ENCODE measurements around the gene ANKRD33B.

The ANKRD33B gene

GRCh38 chr5:10653751-10654400, 90.0 kb downstream of the ANKRD33B start:
- 88 to 90% methylated on average over 9 to 11 of the region's 12 CpGs for WGBS, 2 experiments (ENCODE audit: insufficient coverage in 2 of 2)
- no peak overlapping the region for H3K27ac ChIP-seq (ENCODE audit: low read depth, low read length, severe bottlenecking)
- H3K4me3 ChIP-seq (ENCODE audit: extremely low read depth, insufficient read depth, low read length, poor library complexity, severe bottlenecking), result no peak overlapping the region
- H3K4me1 ChIP-seq (ENCODE audit: control insufficient read depth, insufficient read depth, low read length, poor library complexity, severe bottlenecking), result no peaks in the 10 kb centered on the region
- H3K36me3 ChIP-seq (ENCODE audit: control insufficient read depth, insufficient read depth, low read length), result peaks cover 32% of the 10 kb centered on the region
- H3K9me3 ChIP-seq (ENCODE audit: control insufficient read depth, low read length), result no peaks in the 10 kb centered on the region

GRCh38 chr5:10654566-10654965, 90.7 kb downstream of the ANKRD33B start:
- Histone ChIP-seq H3K4me1 (ENCODE audit: control insufficient read depth, insufficient read depth, low read length, poor library complexity, severe bottlenecking) (no peaks in the 10 kb centered on the region), H3K9me3 (ENCODE audit: control insufficient read depth, low read length) (no peaks in the 10 kb centered on the region)
- 94 to 97% methylated on average over 9 to 10 of the region's 13 CpGs for WGBS, 2 experiments (ENCODE audit: insufficient coverage in 2 of 2)

GRCh38 chr5:10655161-10655971, 91.5 kb downstream of the ANKRD33B start:
- WGBS, 2 experiments (ENCODE audit: insufficient coverage in 2 of 2), result 86 to 87% methylated on average over 28 to 29 of the region's 29 CpGs
- Histone ChIP-seq H3K27ac (ENCODE audit: low read depth, low read length, severe bottlenecking) (no peak overlapping the region), H3K9me3 (ENCODE audit: control insufficient read depth, low read length) (no peaks in the 10 kb centered on the region), H3K4me3 (ENCODE audit: extremely low read depth, insufficient read depth, low read length, poor library complexity, severe bottlenecking) (no peak overlapping the region), H3K4me1 (ENCODE audit: control insufficient read depth, insufficient read depth, low read length, poor library complexity, severe bottlenecking) (no peaks in the 10 kb centered on the region), H3K36me3 (ENCODE audit: control insufficient read depth, insufficient read depth, low read length) (peaks cover 30% of the 10 kb centered on the region)

More at GRCh38 chr5:10654566-10654965, 90.7 kb downstream of the ANKRD33B start:
- Histone ChIP-seq H3K4me3 (ENCODE audit: extremely low read depth, insufficient read depth, low read length, poor library complexity, severe bottlenecking) (no peak overlapping the region), H3K27ac (ENCODE audit: low read depth, low read length, severe bottlenecking) (no peak overlapping the region), H3K36me3 (ENCODE audit: control insufficient read depth, insufficient read depth, low read length) (peaks cover 32% of the 10 kb centered on the region)

DNA sequence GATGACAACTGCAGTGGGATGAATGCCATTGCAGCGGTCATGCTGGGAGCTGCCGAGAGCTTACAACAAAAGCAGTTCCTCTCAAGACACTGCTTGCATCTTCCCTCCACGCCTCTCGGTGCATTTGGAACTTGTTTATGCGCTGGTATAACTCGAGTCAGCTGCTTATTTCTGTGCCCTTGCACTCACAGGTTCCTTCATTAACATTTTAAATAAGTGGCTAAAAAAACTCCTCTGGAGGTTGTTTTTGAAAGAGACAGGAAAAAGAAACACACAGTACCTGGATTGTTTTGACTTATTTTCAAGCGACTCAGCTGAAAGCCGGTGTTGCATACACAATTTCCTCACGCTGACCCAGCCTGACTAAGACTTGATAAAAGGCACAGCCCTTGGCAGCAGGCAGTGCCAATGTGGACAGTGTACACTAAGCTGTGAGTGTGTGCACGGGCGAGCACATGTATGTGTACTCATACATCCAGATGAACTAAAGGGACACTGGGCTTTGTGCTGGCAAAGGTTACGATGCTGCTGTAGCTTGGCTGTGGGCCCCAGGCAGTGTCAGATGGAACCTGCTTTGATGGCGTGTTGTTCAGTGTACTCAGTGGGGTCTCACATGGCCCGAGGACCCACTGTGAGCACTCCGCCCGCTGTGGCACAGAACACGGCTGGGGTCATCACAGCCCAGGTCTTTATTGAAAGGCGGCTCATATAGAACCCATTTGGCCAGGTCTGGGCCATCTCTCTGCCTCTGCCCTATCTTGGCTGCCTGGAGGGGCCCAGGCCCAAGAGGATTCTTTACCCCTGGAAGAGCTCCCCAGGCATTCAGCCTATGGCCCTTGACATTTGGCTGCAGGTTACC, 92.3 kb downstream of the ANKRD33B start:
- no peaks in the 10 kb centered on the region for H3K9me3 ChIP-seq (ENCODE audit: control insufficient read depth, low read length)
- H3K36me3 ChIP-seq (ENCODE audit: control insufficient read depth, insufficient read depth, low read length), result peaks cover 28% of the 10 kb centered on the region
- no peak overlapping the region for H3K27ac ChIP-seq (ENCODE audit: low read depth, low read length, severe bottlenecking)
- H3K4me1 ChIP-seq (ENCODE audit: control insufficient read depth, insufficient read depth, low read length, poor library complexity, severe bottlenecking), result no peaks in the 10 kb centered on the region
- 74 to 78% methylated on average over 16 to 17 of the region's 18 CpGs for WGBS, 2 experiments (ENCODE audit: insufficient coverage in 2 of 2)
- no peak overlapping the region for H3K4me3 ChIP-seq (ENCODE audit: extremely low read depth, insufficient read depth, low read length, poor library complexity, severe bottlenecking)

DNA sequence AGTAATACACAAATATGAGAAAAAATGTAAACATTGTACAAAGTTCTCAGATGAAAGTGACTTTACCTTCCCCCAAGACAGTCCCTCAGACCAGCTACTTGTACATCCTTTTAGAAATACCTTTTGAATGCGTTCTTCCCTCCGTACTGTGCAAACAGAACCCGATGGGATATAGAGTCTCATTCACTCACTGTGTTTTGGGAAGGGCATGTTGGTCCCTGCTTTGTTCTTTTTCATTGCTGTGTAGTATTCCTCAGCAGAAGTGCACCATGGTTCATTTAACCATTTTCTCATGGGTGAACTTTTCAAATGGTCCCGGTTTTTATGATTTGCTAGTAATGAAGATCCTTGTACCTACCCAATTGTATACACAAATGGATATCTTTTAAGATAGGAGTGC, 94.4 kb downstream of the ANKRD33B start:
- no peak overlapping the region for H3K27ac ChIP-seq (ENCODE audit: low read depth, low read length, severe bottlenecking)
- H3K4me1 ChIP-seq (ENCODE audit: control insufficient read depth, insufficient read depth, low read length, poor library complexity, severe bottlenecking), result no peaks in the 10 kb centered on the region
- H3K4me3 ChIP-seq (ENCODE audit: extremely low read depth, insufficient read depth, low read length, poor library complexity, severe bottlenecking), result no peak overlapping the region
- peaks cover 11% of the 10 kb centered on the region for H3K36me3 ChIP-seq (ENCODE audit: control insufficient read depth, insufficient read depth, low read length)
- no peaks in the 10 kb centered on the region for H3K9me3 ChIP-seq (ENCODE audit: control insufficient read depth, low read length)
- 90% methylated on average over 3 of the region's 4 CpGs; no CpG with 5 or more reads in 1 of the 2 experiments for WGBS, 2 experiments (ENCODE audit: insufficient coverage in 2 of 2)

DNA sequence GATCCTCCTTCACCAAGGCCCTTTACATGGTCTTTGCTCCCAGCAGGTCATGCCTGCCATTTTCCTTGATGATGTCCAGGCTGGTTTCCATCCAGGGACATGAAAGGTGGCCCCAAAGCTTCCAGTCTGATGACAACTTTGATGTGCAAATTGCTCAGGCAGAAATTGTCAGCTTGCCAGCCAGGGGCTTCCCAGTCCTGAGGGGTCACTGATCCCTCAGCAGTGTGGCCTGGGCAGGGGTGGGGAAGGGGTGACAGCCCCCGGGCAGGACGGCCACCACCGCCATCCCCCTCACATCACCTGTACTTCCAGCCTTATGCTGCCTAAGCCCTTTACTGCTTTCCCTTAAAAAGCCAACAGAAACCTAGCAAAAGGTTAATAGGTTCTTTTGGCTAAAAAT, 96.3 kb downstream of the ANKRD33B start:
- no peaks in the 10 kb centered on the region for H3K4me1 ChIP-seq (ENCODE audit: control insufficient read depth, insufficient read depth, low read length, poor library complexity, severe bottlenecking)
- no peak overlapping the region for H3K4me3 ChIP-seq (ENCODE audit: extremely low read depth, insufficient read depth, low read length, poor library complexity, severe bottlenecking)
- H3K27ac ChIP-seq (ENCODE audit: low read depth, low read length, severe bottlenecking), result no peak overlapping the region
- no CpG with 5 or more reads among the region's 3 CpGs for WGBS, 2 experiments (ENCODE audit: insufficient coverage in 2 of 2)
- peaks cover 4% of the 10 kb centered on the region for H3K36me3 ChIP-seq (ENCODE audit: control insufficient read depth, insufficient read depth, low read length)
- no peaks in the 10 kb centered on the region for H3K9me3 ChIP-seq (ENCODE audit: control insufficient read depth, low read length)

- no peak overlapping the region for H3K4me3 ChIP-seq (ENCODE audit: extremely low read depth, insufficient read depth, low read length, poor library complexity, severe bottlenecking)
- H3K36me3 ChIP-seq (ENCODE audit: control insufficient read depth, insufficient read depth, low read length), result peaks cover under 1% of the 10 kb centered on the region
- no peak overlapping the region for H3K27ac ChIP-seq (ENCODE audit: low read depth, low read length, severe bottlenecking)
- H3K9me3 ChIP-seq (ENCODE audit: control insufficient read depth, low read length), result no peaks in the 10 kb centered on the region
- H3K4me1 ChIP-seq (ENCODE audit: control insufficient read depth, insufficient read depth, low read length, poor library complexity, severe bottlenecking), result no peaks in the 10 kb centered on the region
- WGBS, 2 experiments (ENCODE audit: insufficient coverage in 2 of 2), result 96% methylated on average over 14 to 15 of the region's 15 CpGs
Measured at GRCh38 chr5:10660720-10661387, 97.0 kb downstream of the ANKRD33B start.

DNA sequence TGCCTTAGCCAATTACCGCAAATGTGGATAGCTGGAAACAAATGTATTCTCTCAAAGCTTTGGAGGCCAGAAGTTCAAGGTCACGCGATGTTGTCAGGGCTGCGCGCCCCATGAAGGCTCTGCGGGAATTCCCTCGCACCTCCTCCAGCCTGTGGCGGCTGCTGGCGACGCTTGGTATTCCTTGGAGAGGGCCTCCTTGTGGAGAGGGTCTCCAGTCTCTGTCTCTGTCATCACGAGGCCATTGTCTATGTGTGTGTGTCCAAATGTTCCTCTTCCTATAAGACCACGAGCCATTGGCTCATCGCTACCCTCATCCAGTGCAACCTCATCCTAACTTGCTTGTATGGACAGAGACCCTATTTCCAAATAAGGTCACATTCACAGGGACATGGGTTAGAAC, 97.5 kb downstream of the ANKRD33B start:
- Histone ChIP-seq H3K4me1 (ENCODE audit: control insufficient read depth, insufficient read depth, low read length, poor library complexity, severe bottlenecking) (no peaks in the 10 kb centered on the region), H3K36me3 (ENCODE audit: control insufficient read depth, insufficient read depth, low read length) (no peaks in the 10 kb centered on the region), H3K27ac (ENCODE audit: low read depth, low read length, severe bottlenecking) (no peak overlapping the region), H3K9me3 (ENCODE audit: control insufficient read depth, low read length) (no peaks in the 10 kb centered on the region), H3K4me3 (ENCODE audit: extremely low read depth, insufficient read depth, low read length, poor library complexity, severe bottlenecking) (no peak overlapping the region)
- WGBS, 2 experiments (ENCODE audit: insufficient coverage in 2 of 2), result 93 to 95% methylated on average over 11 to 13 of the region's 13 CpGs

DNA sequence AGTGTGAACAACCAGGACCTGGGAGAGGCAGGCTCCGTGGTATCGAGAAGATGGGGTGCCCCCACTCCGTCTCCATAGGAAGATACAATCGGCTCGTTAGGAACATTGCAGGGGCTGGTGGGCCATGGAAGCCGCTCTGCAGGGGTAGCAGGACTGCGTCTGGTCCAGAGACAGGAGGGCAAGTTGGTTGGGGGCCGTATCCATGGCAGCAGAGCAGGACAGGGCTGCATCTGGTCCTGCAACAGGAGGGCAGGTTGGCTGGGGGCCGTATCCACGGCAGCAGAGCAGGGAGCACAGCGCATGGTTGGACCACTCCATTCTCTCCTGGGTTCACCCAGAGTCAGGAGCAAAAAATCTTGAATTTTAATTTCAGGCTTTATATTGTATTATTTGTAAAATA, 98.2 kb downstream of the ANKRD33B start:
- no peaks in the 10 kb centered on the region for H3K36me3 ChIP-seq (ENCODE audit: control insufficient read depth, insufficient read depth, low read length)
- no peaks in the 10 kb centered on the region for H3K4me1 ChIP-seq (ENCODE audit: control insufficient read depth, insufficient read depth, low read length, poor library complexity, severe bottlenecking)
- WGBS, 2 experiments (ENCODE audit: insufficient coverage in 2 of 2), result 95 to 98% methylated on average over 11 of the region's 11 CpGs
- H3K27ac ChIP-seq (ENCODE audit: low read depth, low read length, severe bottlenecking), result no peak overlapping the region
- H3K4me3 ChIP-seq (ENCODE audit: extremely low read depth, insufficient read depth, low read length, poor library complexity, severe bottlenecking), result no peak overlapping the region
- no peaks in the 10 kb centered on the region for H3K9me3 ChIP-seq (ENCODE audit: control insufficient read depth, low read length)
